ENCODE results near the gene ZDHHC3.

DNA sequence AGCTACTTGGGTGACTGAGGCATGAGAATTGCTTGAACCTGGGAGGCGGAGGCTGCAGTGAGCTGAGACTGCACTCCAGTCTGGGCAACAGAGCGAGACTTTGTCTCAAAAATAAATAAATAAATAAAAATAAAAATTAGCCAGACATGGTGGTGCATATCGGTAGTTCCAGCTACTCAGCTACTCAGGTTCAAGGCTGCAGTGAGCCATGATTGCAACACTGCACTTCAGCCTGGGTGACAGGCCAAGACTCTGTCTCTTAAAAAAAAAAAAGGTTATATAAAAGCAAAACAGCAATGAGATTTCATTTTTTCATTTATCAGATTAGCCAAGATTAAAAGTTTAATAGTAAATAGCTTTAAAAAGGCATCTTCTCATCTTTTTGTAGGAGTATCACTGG, 98.6 kb downstream of the ZDHHC3 start:
- no peak for TF ChIP-seq CTCF (IDR thresholded peaks at IDR 0.05; ENCODE audit: insufficient read depth, low read length)
- TF ChIP-seq, protein P1, sequence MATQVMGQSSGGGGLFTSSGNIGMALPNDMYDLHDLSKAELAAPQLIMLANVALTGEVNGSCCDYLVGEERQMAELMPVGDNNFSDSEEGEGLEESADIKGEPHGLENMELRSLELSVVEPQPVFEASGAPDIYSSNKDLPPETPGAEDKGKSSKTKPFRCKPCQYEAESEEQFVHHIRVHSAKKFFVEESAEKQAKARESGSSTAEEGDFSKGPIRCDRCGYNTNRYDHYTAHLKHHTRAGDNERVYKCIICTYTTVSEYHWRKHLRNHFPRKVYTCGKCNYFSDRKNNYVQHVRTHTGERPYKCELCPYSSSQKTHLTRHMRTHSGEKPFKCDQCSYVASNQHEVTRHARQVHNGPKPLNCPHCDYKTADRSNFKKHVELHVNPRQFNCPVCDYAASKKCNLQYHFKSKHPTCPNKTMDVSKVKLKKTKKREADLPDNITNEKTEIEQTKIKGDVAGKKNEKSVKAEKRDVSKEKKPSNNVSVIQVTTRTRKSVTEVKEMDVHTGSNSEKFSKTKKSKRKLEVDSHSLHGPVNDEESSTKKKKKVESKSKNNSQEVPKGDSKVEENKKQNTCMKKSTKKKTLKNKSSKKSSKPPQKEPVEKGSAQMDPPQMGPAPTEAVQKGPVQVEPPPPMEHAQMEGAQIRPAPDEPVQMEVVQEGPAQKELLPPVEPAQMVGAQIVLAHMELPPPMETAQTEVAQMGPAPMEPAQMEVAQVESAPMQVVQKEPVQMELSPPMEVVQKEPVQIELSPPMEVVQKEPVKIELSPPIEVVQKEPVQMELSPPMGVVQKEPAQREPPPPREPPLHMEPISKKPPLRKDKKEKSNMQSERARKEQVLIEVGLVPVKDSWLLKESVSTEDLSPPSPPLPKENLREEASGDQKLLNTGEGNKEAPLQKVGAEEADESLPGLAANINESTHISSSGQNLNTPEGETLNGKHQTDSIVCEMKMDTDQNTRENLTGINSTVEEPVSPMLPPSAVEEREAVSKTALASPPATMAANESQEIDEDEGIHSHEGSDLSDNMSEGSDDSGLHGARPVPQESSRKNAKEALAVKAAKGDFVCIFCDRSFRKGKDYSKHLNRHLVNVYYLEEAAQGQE (IDR thresholded peaks at IDR 0.05; ENCODE audit: insufficient replicate concordance, low read depth): no peak
- TF ChIP-seq SPI1 (IDR thresholded peaks at IDR 0.05; ENCODE audit: borderline replicate concordance, low read depth): no peak
